DND-41 (cell line): Measurements from ENCODE around the gene KIAA0040.
A peak's percentile ranks its signal among the peaks of the same experiment; 100 is the strongest.

Source experiments
- ATAC-seq: fragments of 200-7000 bp; cut with Tn5 transposase; 3 replicates; pipeline ENCODE4 v1.9.1; 2021; ENCODE audit warnings: low read depth; ENCODE audit not compliant: insufficient read depth
- DNase-seq: peaks from one replicate; pipeline ENCODE4 v3.0.0-alpha.2; 2020
- H2AFZ ChIP-seq: 2 replicates; pipeline ENCODE4 v1.6.0; 2012; ENCODE audit warnings: low read depth, low read length
- H3K27ac ChIP-seq: 2 replicates; pipeline ENCODE4 v1.5.1; 2012; ENCODE audit warnings: low read length, inconsistent platforms
- H3K27me3 ChIP-seq: fragments of 200-600 bp; sonication (generic); 2 replicates; pipeline ENCODE4 v1.6.0; 2012; ENCODE audit warnings: low read length, mild to moderate bottlenecking, inconsistent platforms; ENCODE audit not compliant: insufficient read depth, poor library complexity
- H3K36me3 ChIP-seq: 2 replicates; pipeline ENCODE4 v1.5.1; 2012; ENCODE audit warnings: low read length, inconsistent platforms; ENCODE audit not compliant: insufficient read depth
- H3K4me1 ChIP-seq: 2 replicates; pipeline ENCODE4 v1.5.1; 2012; ENCODE audit warnings: mild to moderate bottlenecking, low read length; ENCODE audit not compliant: insufficient read depth
- H3K4me2 ChIP-seq: 2 replicates; pipeline ENCODE4 v1.6.0; 2012; ENCODE audit warnings: mild to moderate bottlenecking, moderate library complexity, low read length, inconsistent platforms; ENCODE audit not compliant: insufficient read depth
- H3K4me3 ChIP-seq, 2 experiments: fragments of 200-600 bp in 1 of 2; shearing (Covaris generic) in 1 of 2; 2 replicates each; pipeline ENCODE4 v1.5.1; 2012 to 2016; ENCODE audit warnings: inconsistent platforms in 2 of 2, low read length in 2 of 2, mild to moderate bottlenecking in 2 of 2, low read depth in 1 of 2, moderate library complexity in 1 of 2
- H3K79me2 ChIP-seq: 2 replicates; pipeline ENCODE4 v1.6.0; 2012; ENCODE audit warnings: low read length, inconsistent platforms; ENCODE audit not compliant: insufficient read depth
- H3K9ac ChIP-seq: 2 replicates; pipeline ENCODE4 v1.6.0; 2012; ENCODE audit warnings: low read depth, mild to moderate bottlenecking, inconsistent platforms, low read length, moderate library complexity
- H3K9me3 ChIP-seq: 2 replicates; pipeline ENCODE4 v1.5.1; 2012; ENCODE audit warnings: low read length, moderate library complexity, mild to moderate bottlenecking, inconsistent platforms; ENCODE audit not compliant: insufficient read depth, severe bottlenecking
- H4K20me1 ChIP-seq: 2 replicates; pipeline ENCODE4 v1.6.0; 2012; ENCODE audit warnings: low read length; ENCODE audit not compliant: insufficient read depth
- EZH2 ChIP-seq: IDR thresholded peaks from 3 replicates; pipeline ENCODE4 v1.6.1; 2012; ENCODE audit warnings: borderline replicate concordance, low read depth, mild to moderate bottlenecking, moderate library complexity, low read length, inconsistent platforms; ENCODE audit not compliant: severe bottlenecking
- TF ChIP-seq, protein P1 (sequence below): IDR thresholded peaks from 2 replicates; pipeline ENCODE4 v1.5.1; 2012; ENCODE audit warnings: borderline replicate concordance, low read length, moderate library complexity, mild to moderate bottlenecking; ENCODE audit not compliant: poor library complexity, severe bottlenecking; ENCODE audit errors: extremely low read depth

Gene KIAA0040

DNA sequence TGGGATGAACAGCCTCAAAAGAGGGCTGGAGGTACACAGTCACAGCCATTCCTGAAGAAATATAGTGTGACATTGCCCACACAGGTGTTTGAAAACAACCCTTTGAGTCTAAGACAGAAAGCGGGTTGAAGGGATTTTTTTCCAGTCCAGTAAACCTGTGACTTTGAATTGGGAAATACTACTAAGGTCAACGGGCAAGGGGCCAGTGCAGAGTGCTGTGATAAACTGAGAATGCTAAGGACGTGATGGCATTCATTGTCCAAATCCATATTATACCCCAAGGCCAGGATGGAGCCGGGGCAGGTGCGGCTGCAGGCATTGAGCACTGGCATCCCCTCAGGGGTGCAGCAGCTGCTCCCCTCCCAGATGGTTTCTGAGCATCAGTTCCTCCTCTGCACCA is 36.6 kb downstream of the KIAA0040 start:
- DNase-seq (no peak), ATAC-seq (no peak)
- TF ChIP-seq EZH2: no peak
- TF ChIP-seq, protein P1, sequence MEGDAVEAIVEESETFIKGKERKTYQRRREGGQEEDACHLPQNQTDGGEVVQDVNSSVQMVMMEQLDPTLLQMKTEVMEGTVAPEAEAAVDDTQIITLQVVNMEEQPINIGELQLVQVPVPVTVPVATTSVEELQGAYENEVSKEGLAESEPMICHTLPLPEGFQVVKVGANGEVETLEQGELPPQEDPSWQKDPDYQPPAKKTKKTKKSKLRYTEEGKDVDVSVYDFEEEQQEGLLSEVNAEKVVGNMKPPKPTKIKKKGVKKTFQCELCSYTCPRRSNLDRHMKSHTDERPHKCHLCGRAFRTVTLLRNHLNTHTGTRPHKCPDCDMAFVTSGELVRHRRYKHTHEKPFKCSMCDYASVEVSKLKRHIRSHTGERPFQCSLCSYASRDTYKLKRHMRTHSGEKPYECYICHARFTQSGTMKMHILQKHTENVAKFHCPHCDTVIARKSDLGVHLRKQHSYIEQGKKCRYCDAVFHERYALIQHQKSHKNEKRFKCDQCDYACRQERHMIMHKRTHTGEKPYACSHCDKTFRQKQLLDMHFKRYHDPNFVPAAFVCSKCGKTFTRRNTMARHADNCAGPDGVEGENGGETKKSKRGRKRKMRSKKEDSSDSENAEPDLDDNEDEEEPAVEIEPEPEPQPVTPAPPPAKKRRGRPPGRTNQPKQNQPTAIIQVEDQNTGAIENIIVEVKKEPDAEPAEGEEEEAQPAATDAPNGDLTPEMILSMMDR: no peak
- H3K9ac ChIP-seq: no peak overlapping the region
- no peaks in the 10 kb centered on the region for H3K9me3 ChIP-seq
- no peak overlapping the region for H3K27ac ChIP-seq
- H4K20me1 ChIP-seq: peaks cover 3% of the 10 kb centered on the region; the same call in 1 of the 2 replicates
- no peaks in the 10 kb centered on the region for H3K36me3 ChIP-seq
- no peak overlapping the region for H3K4me2 ChIP-seq
- no peaks in the 10 kb centered on the region for H3K4me1 ChIP-seq
- H3K27me3 ChIP-seq: peaks cover 2% of the 10 kb centered on the region
- no peak overlapping the region for H3K4me3 ChIP-seq
- H3K79me2 ChIP-seq: no peaks in the 10 kb centered on the region
- H2AFZ ChIP-seq: no peak overlapping the region

GRCh38 chr1:175155473-175155856 is 37.1 kb downstream of the KIAA0040 start:
- peak; percentile 23; the same call in 1 of the 3 replicates for ATAC-seq
- Histone ChIP-seq H3K4me3 (no peak overlapping the region), H3K36me3 (no peaks in the 10 kb centered on the region), H3K9me3 (no peaks in the 10 kb centered on the region), H3K27me3 (peaks cover 2% of the 10 kb centered on the region), H3K4me2 (no peak overlapping the region), H2AFZ (no peak overlapping the region), H3K79me2 (no peaks in the 10 kb centered on the region), H3K4me1 (no peaks in the 10 kb centered on the region), H4K20me1 (peaks cover 3% of the 10 kb centered on the region; the same call in 1 of the 2 replicates), H3K27ac (no peak overlapping the region), H3K9ac (no peak overlapping the region)
- TF ChIP-seq, protein P1: no peak
- TF ChIP-seq EZH2: no peak
- no peak for DNase-seq

- peak; percentile 77 for ATAC-seq
- no peak overlapping the region for H3K4me2 ChIP-seq
- DNase-seq: peak; percentile 71
- no peaks in the 10 kb centered on the region for H3K9me3 ChIP-seq
- TF ChIP-seq EZH2: no peak
- TF ChIP-seq, protein P1: peak; percentile 91
- H3K27ac ChIP-seq: no peak overlapping the region
- H4K20me1 ChIP-seq: peaks cover 3% of the 10 kb centered on the region; the same call in 1 of the 2 replicates
- H2AFZ ChIP-seq: no peak overlapping the region
- H3K4me1 ChIP-seq: no peaks in the 10 kb centered on the region
- no peak overlapping the region for H3K4me3 ChIP-seq
- no peaks in the 10 kb centered on the region for H3K36me3 ChIP-seq
- no peak overlapping the region for H3K9ac ChIP-seq
- no peaks in the 10 kb centered on the region for H3K79me2 ChIP-seq
- peaks cover 2% of the 10 kb centered on the region for H3K27me3 ChIP-seq
Measured at GRCh38 chr1:175154629-175155472, 37.7 kb downstream of the KIAA0040 start.
